ENCODE measurements around the gene ZNF488.

ZNF488 gene

GRCh38 chr10:47349516-47349915 lies 34.6 kb downstream of the ZNF488 start:
- no peak for DNase-seq (ENCODE audit: low read depth)

- no peak for DNase-seq (ENCODE audit: low read depth)
Observed at GRCh38 chr10:47348661-47349470, 35.2 kb downstream of the ZNF488 start.

DNA sequence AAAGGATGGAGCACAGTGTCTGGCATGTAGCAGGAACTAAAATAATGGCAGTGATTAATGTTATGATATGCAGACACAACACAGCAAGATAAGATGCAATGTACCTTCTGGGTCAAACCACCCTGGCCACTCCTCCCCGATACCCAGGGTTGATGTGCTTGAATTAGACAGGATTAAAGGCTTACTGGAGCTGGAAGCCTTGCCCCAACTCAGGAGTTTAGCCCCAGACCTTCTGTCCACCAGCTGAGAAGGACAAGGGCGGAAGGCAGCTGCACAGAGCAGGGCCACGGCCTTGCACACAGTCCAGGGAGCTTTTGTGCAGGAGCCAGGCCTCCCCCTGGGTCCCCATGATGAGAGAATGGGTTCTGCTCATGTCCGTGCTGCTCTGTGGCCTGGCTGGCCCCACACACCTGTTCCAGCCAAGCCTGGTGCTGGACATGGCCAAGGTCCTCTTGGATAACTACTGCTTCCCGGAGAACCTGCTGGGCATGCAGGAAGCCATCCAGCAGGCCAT lies 35.9 kb downstream of the ZNF488 start, which contains the start of gene RBP3:
Gene RBP3 (plus strand): TSS at position 226 of the 514 bp plus-strand sequence. CDS start 122 bp downstream, at position 348.
- no peak for DNase-seq (ENCODE audit: low read depth)

DNA sequence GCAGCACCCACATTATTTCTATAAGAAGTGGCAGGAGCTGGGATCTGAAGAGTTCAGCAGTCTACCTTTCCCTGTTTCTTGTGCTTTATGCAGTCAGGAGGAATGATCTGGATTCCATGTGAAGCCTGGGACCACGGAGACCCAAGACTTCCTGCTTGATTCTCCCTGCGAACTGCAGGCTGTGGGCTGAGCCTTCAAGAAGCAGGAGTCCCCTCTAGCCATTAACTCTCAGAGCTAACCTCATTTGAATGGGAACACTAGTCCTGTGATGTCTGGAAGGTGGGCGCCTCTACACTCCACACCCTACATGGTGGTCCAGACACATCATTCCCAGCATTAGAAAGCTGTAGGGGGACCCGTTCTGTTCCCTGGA lies 36.8 kb downstream of the ZNF488 start:
- no peak for DNase-seq (ENCODE audit: low read depth)

DNA sequence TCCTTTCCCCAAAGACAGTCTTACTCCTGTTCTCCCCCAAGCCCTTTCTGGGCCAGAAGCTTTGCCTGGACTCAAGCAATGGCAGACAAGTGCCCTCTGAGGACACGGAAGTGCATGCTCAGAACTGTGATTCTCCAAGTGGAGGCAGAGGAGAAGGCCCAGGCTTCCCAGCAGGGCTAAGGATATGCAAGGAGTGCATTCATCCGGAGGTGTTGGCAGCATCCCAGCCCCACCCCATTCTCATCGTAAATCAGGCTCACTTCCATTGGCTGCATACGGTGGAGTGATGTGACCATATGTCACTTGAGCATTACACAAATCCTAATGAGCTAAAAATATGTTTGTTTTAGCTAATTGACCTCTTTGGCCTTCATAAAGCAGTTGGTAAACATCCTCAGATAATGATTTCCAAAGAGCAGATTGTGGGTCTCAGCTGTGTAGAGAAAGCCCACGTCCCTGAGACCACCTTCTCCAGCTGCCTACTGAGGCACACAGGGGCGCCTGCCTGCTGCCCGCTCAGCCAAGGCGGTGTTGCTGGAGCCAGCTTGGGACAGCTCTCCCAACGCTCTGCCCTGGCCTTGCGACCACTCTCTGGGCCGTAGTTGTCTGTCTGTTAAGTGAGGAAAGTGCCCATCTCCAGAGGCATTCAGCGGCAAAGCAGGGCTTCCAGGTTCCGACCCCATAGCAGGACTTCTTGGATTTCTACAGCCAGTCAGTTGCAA lies 37.4 kb downstream of the ZNF488 start:
- DNase-seq (ENCODE audit: low read depth), result no peak

- DNase-seq (ENCODE audit: low read depth), result no peak
Observed at GRCh38 chr10:47344996-47345870, 38.9 kb downstream of the ZNF488 start.

- no peak for DNase-seq (ENCODE audit: low read depth)
Observed at GRCh38 chr10:47340608-47341170, 43.4 kb downstream of the ZNF488 start.

DNA sequence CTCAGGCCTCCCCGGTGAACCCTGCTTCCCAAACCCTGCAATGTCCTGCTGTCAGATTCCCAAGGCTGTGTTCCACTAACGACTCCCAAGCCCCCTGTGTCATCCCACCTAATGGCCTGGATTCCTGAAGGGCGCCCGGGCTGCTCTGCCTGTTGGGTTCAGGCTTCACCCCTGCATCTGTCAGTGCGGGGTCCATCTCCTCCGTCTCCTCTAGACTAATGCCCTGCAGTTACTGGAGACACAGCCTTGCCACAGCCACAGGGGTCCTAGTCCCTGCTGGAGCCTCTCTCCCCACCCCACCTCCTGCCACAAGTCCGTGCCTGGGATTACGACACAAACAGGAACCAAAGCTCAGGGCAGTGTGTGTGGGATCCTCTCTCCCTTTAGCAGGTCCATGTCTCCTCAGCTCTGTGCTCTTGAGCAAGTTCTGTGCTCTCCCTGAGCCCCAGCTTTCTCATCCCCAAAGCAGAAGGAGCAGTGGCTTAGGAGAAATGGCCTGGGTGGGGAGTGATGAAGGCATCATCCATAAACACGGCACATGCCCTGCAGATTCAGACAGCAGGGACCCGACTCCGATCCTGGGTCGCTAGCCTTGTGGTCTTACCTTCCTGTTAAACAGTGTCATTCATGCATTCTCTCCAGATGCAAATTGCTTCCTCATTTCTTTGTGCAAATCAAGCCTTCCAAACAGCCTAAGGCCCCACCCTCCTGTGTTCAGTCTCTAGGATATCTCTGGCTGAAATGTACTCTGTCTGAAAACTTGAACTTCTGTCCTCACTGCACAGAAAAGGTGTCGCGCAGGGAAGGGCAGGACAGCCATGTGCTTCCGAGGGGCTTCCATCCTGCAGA lies 44.1 kb downstream of the ZNF488 start:
- DNase-seq (ENCODE audit: low read depth), result no peak

- no peak for DNase-seq (ENCODE audit: low read depth)
Observed at GRCh38 chr10:47339186-47339735, 44.8 kb downstream of the ZNF488 start.

DNA sequence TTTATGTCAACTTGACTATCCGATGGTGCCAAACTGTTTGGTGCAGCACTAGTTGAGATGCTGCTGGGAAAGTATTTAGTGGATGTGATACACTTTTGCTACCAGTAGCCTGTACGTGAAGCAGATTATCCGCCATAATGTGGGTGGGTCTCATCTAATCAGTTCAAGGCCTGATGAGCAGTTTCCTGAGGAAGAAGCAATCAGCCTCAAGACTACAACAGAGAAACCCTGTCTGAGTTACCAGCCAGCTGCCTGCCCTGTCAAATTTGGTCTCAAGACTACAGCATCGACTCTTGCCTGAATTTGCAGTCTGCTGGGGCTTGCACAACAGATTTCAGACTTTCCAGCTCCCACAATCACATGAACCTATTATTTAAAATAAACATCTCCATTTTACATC lies 46.8 kb downstream of the ZNF488 start:
- no peak for DNase-seq (ENCODE audit: low read depth)

DNA sequence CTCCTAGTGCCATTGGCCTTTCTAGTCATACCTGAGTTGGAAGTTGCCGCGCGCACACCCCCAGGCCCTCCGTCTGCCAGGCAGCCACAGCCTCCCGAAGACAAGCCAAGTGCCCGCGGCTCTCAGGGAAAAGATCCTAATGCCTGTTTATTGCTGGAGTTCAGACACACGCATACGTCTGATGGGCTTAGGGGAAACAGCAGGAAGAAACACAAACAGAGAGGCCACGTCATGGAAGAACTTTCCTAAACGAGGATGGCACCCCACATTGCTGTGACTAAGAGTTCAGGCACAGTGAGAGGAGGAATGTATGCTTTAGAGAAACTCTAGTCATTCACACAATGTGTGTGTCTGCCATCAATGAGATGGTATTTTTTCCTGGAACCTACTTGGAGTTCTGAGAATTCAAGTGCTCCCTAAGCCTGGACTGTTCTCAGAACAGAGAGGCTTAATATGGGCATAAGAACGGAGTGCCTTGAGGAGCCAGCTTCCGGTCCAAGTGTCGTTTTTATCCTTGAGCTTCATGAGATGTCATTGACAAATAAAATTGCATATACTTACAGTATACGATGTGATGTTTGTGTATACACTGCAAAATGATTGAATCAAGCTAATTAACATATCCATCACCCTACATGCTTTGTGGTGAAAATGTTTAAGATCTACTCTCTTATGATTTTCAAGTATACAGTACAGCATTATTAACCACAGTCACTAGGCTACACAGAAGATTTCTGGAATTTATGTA lies 47.5 kb downstream of the ZNF488 start:
- DNase-seq (ENCODE audit: low read depth), result no peak

DNA sequence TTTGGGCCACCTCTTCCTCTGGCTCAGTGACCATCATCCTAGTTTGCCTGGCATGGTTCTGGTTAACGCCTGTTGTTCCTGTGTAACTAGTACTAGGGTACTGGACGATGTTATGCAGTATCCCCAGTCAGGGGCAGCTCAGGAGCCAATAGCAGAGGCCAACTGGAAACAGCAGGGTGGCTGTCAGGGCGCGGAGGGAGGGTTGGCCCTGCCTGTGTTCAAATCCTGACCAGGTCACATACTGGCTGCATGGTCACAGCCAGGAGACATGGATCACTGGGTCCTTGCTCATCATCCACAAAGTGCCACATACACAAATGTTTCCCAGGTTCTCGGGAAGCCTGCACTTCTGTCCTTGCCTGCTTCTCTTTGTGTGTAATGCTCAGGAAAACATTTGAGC lies 48.2 kb downstream of the ZNF488 start:
- DNase-seq (ENCODE audit: low read depth), result no peak

DNA sequence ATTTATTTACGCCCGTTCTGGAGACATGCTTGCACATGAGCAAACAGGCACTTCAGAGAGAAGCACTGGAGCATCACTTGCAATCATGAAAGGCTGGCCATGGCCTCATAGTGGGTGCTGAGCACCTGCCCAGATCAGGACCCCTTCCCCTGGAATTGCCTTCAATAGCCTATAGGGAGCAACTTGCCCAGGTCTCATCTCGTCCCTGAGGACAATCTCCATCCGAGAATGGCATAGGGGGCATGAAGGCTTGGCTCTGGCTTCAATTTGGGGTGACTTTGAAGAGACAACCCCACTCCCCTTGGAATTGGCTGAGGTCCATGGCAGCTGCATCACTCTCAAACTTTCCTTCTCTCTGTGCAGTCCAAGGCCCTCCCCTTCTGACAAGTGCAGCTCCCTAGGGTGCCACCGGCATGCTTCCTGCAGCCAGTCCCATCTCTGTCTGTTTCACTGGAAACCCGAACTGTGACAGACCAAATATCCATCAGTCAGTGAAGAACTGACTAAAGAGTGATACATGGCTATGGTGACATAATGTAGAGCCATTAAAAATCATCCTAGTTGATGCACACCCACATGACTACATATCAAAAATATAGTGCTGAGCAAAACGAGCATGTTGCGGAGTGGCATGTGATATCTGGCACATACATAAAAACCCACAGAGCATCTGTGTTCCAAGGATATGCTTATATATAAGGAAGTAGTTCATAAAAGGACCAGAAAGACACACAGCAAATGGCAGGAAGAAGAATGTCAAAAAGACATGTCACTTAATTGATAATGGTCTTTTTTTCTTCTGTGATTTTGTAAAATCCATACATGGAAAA lies 49.4 kb downstream of the ZNF488 start:
- DNase-seq (ENCODE audit: low read depth), result no peak

DNA sequence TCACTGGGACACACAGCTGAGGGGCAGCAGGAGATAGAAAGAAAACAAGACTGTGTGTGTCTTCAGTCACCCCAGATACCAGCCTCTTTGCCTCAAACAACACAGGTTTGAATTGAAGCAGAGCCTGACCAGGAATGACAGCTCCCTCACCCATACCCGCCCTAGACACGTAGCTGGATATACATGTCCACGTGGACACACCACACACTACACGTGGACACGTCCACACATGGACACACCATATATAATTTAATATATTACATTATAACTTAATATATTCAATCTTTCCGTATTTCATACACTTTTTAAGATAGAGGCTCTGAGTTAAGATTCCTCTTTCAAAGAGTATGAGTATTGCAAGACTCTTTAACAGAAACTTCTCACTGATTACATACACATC lies 50.6 kb downstream of the ZNF488 start:
- DNase-seq (ENCODE audit: low read depth), result no peak

- no peak for DNase-seq (ENCODE audit: low read depth)
Observed at GRCh38 chr10:47332946-47333345, 51.1 kb downstream of the ZNF488 start.

- no peak for DNase-seq (ENCODE audit: low read depth)
Observed at GRCh38 chr10:47332371-47332770, 51.7 kb downstream of the ZNF488 start.

DNA sequence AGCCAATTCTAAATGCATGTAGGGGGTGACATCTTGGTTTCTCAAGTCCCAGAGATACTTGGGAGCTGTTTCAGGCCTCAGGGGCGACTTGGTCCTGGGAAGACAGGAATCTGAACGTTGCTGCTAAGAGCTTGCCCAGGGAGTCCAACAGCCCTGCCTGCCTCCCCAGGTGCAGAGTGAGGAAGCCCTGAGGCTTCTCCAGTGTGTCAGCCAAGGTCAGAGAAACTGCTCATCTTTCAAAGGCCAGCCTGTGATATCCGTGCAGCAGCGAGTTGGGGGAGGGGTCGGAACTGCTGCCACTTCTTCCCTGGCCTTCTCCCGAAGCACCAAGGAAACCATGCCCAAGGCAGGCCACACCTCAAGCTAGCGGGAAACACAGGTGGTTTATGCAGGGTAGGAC lies 52.1 kb downstream of the ZNF488 start:
- DNase-seq (ENCODE audit: low read depth), result no peak

- no peak for DNase-seq (ENCODE audit: low read depth)
Observed at GRCh38 chr10:47331491-47331890, 52.6 kb downstream of the ZNF488 start.

DNA sequence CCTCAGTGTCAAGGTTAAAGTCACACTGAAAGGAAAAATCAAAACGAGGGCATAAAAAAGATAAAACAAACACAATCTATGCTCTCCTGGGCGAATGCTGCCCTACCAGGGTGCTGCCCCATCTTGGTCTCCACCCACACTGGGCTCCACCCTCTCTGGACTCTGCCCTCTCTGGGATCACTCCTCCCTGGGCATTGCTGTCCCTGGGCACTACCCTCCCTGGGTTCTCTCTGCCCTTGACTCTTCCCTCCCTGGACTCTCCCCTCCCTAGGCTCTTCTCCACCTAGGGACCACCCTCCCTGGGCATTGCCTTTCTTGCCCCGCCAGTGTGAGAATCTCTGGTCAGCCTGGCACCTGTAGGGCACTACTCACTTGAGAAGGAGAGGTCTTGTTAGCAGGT lies 53.3 kb downstream of the ZNF488 start:
- DNase-seq (ENCODE audit: low read depth), result no peak

Measured in T-helper 22 cell (primary cell).